ENCODE measurements around the gene SATB2. TPM values are rescaled to one million over a fixed set of nuclear protein-coding genes. Genes with fewer than 3 reads are reported as not detected.

The SATB2 gene
- total RNA-seq, 1 donor from 2014 or later = 1.6 TPM

GRCh38 chr2:199316851-199317250 is 140.9 kb downstream of the SATB2 start:
- TF ChIP-seq CTCF (IDR thresholded peaks at IDR 0.05; ENCODE audit: insufficient read depth, low read length, severe bottlenecking) = no peak
- Histone ChIP-seq H3K4me3 (ENCODE audit: low read depth, low read length) (no peak overlapping the region), H3K36me3 (ENCODE audit: control insufficient read depth, insufficient read depth, low read length) (no peaks in the 10 kb centered on the region), H3K27me3 (ENCODE audit: control insufficient read depth, insufficient read depth, low read length) (no peaks in the 10 kb centered on the region)
- DNase-seq (ENCODE audit: low read depth) (no peak), FAIRE-seq (no peak)

- DNase-seq (ENCODE audit: low read depth) = peak; percentile 6
- no peaks in the 10 kb centered on the region for H3K36me3 ChIP-seq (ENCODE audit: control insufficient read depth, insufficient read depth, low read length)
- H3K27me3 ChIP-seq (ENCODE audit: control insufficient read depth, insufficient read depth, low read length) = no peaks in the 10 kb centered on the region
- H3K4me3 ChIP-seq (ENCODE audit: low read depth, low read length) = no peak overlapping the region
- TF ChIP-seq CTCF (IDR thresholded peaks at IDR 0.05; ENCODE audit: insufficient read depth, low read length, severe bottlenecking) = no peak
- no peak for FAIRE-seq
These were observed 142.2 kb downstream of the SATB2 start for GRCh38 chr2:199315299-199316179.

- FAIRE-seq (no peak), DNase-seq (ENCODE audit: low read depth) (no peak)
- no peak overlapping the region for H3K4me3 ChIP-seq (ENCODE audit: low read depth, low read length)
- no peak for TF ChIP-seq CTCF (IDR thresholded peaks at IDR 0.05; ENCODE audit: insufficient read depth, low read length, severe bottlenecking)
- H3K27me3 ChIP-seq (ENCODE audit: control insufficient read depth, insufficient read depth, low read length) = no peaks in the 10 kb centered on the region
- no peaks in the 10 kb centered on the region for H3K36me3 ChIP-seq (ENCODE audit: control insufficient read depth, insufficient read depth, low read length)
These were observed 144.8 kb downstream of the SATB2 start for GRCh38 chr2:199312931-199313330.

DNA sequence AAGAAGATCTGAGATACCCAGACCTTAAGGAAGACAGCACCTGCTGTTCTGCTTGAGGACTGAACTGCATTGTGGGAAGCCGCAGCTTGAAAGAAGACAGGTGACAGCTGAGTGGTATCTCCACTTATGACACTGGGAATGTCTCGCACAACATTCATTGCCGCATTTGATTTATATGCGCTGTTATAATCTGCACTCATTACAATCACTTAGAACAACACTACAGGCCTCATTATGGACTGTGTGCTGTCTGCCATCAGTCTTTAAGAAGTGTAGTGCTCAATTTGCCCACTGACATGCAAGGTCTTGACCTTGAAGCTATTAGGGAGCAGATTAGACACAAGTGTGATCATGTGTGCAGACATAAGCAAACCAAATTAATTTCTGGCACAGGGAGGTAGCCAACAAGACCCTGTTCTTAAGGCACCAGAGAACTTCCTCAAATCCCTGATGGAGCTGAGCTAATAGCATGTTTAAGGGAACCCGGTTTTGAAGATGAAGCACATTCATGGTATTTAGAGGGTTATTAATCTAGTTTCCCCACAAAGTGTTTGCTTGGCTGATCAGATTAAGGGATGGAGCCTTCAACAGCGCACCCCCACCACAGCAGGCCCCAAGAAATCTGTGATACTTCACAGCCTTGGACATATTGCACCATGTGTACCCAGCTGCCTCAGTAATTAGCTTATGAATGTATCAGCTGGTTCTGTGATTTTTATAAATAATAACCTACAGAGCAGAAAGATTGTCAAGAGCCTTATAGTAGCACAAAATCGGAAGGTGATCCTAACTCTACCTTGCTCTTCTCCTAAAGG is 146.8 kb downstream of the SATB2 start:
- Histone ChIP-seq H3K27me3 (ENCODE audit: control insufficient read depth, insufficient read depth, low read length) (no peaks in the 10 kb centered on the region), H3K4me3 (ENCODE audit: low read depth, low read length) (no peak overlapping the region), H3K36me3 (ENCODE audit: control insufficient read depth, insufficient read depth, low read length) (no peaks in the 10 kb centered on the region)
- FAIRE-seq (no peak), DNase-seq (ENCODE audit: low read depth) (no peak)
- no peak for TF ChIP-seq CTCF (IDR thresholded peaks at IDR 0.05; ENCODE audit: insufficient read depth, low read length, severe bottlenecking)

GRCh38 chr2:199309973-199310372 is 147.8 kb downstream of the SATB2 start:
- no peak overlapping the region for H3K4me3 ChIP-seq (ENCODE audit: low read depth, low read length)
- TF ChIP-seq CTCF (IDR thresholded peaks at IDR 0.05; ENCODE audit: insufficient read depth, low read length, severe bottlenecking) = no peak
- no peak for DNase-seq (ENCODE audit: low read depth)
- no peak for FAIRE-seq
- H3K36me3 ChIP-seq (ENCODE audit: control insufficient read depth, insufficient read depth, low read length) = no peaks in the 10 kb centered on the region
- no peaks in the 10 kb centered on the region for H3K27me3 ChIP-seq (ENCODE audit: control insufficient read depth, insufficient read depth, low read length)
